AG10803 (cell line): ENCODE data around the gene ANKRD37.

Experiments
- DNase-seq: peaks from one replicate; pipeline ENCODE4 v3.0.0; 2010; ENCODE audit warnings: low read depth
- H3K4me3 ChIP-seq: 2 replicates; pipeline ENCODE4 v1.5.1; 2011; ENCODE audit warnings: mild to moderate bottlenecking, low read length, control low read depth
- TF ChIP-seq, protein P1 (sequence below): conservative IDR thresholded peaks from 2 replicates; pipeline ENCODE4 v1.5.1; 2011; ENCODE audit warnings: mild to moderate bottlenecking, low read length, control low read depth, inconsistent platforms

ANKRD37 gene

GRCh38 chr4:185384930-185385331 is 11.7 kb upstream of the ANKRD37 start:
- H3K4me3 ChIP-seq = no peak overlapping the region
- TF ChIP-seq, protein P1, sequence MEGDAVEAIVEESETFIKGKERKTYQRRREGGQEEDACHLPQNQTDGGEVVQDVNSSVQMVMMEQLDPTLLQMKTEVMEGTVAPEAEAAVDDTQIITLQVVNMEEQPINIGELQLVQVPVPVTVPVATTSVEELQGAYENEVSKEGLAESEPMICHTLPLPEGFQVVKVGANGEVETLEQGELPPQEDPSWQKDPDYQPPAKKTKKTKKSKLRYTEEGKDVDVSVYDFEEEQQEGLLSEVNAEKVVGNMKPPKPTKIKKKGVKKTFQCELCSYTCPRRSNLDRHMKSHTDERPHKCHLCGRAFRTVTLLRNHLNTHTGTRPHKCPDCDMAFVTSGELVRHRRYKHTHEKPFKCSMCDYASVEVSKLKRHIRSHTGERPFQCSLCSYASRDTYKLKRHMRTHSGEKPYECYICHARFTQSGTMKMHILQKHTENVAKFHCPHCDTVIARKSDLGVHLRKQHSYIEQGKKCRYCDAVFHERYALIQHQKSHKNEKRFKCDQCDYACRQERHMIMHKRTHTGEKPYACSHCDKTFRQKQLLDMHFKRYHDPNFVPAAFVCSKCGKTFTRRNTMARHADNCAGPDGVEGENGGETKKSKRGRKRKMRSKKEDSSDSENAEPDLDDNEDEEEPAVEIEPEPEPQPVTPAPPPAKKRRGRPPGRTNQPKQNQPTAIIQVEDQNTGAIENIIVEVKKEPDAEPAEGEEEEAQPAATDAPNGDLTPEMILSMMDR = no peak
- peak; percentile 5 for DNase-seq

DNA sequence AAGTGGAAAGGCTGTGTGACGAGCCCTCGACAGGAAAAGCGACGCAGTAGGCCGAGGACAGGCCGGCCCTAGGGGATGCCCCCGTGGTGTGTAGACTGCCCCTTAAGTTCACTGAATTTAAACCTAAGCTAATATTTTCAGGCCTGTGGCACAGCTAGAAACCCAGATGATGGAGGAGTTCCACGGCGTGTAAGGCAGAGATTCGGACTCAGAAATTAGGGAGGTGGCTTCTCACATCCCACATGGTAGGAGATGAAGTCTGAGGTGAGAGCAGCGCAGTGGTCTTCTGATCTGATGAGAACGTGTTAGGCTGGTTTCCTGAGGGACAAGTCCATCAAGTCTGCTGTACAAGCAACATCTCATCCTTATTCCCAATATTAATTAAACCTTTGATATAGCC is 8.7 kb upstream of the ANKRD37 start:
- DNase-seq = no peak
- TF ChIP-seq, protein P1 = no peak
- H3K4me3 ChIP-seq = no peak overlapping the region

DNA sequence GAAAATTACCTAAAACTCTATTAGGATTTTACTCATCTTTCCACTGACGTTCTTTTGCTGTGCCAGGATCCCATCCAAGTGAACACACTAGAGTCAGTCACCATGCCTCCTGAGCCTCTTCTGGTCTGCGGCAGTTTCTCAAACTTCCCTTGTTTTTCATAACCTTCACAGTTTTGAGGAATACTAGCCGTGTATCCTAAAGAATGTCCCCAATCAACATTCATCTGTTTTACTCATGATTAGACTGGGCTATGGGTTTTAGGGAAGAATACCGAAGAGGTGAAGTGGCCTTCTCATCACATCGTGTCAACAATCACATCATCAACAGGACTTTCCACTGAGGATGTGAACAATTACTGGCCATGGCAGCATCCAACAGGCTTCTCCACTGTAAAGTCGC is 5.7 kb upstream of the ANKRD37 start:
- TF ChIP-seq, protein P1 = no peak
- no peak overlapping the region for H3K4me3 ChIP-seq
- DNase-seq = no peak

DNA sequence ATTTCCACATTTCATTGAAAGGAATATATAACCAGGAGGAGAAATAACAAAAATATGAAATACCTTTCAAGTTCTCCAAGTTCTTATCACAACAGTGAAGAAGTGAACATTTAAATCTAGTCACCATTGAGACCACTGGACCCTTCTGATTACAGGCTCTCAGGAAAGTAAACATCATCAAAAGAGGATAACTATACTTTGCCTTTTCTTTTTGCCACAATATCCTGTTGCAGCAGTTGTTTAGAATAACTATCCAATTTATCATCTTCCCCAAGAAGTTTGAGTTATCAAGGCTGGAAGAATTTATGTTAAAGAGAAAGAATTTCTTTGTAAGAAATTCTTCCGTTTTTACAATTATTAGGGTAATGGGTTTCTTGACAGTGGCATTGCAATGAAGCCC is 4.5 kb upstream of the ANKRD37 start:
- H3K4me3 ChIP-seq = no peak overlapping the region
- TF ChIP-seq, protein P1 = no peak
- no peak for DNase-seq

DNA sequence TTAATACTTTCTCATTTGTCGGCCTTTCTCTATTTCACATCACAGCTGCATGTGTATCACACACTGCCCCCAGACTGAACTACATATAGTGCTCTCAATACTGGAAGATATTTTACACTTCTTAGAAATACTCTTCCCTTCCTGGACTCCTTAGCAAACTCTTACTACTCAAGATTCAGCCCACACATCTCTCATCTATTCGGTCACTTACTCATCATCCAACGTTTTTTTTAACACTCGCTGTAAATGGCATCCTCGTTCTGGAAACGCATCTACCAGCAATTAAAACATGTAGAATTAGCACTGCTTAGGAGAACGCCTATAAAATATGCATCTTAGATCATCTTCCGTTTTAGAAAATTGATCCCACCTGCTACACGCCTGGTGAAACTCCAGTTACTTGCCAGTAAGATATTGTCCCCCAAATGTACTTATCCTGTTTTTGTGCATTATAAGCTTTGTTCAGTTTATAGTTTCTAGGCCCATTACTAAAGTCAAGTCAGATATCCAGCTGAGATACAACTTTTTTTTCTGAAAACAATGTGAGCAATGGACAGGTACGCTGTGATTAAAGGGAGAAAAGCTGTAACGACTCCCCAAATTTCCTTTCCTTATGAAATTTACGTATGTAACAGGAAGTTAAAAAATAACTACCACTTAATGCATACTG is 1.9 kb upstream of the ANKRD37 start:
- DNase-seq = peak; percentile 12
- H3K4me3 ChIP-seq = peak overlapping the region; percentile 74
- TF ChIP-seq, protein P1 = no peak

- peak; percentile 4 for DNase-seq
- TF ChIP-seq, protein P1 = no peak
Measured at GRCh38 chr4:185395238-185395955, 1.2 kb upstream of the ANKRD37 start, which contains the start of gene LRP2BP. TSS of gene LRP2BP (minus strand) at chr4:185395924. CDS start at chr4:185378186, 17,738 bp downstream.

More at GRCh38 chr4:185395238-185395955, 1.2 kb upstream of the ANKRD37 start, which contains the start of gene LRP2BP:
- H3K4me3 ChIP-seq = peak within 1 kb of the TSS; percentile 84
